ENCODE results near the gene INPP4A.
A peak's percentile ranks its signal among the peaks of the same experiment; 100 is the strongest.
"Not testable (repeated sequence)": the region's sequence is repeated elsewhere in the genome, so short reads cannot be mapped to it uniquely, and the experiment has no call there.

The INPP4A gene

GRCh38 chr2:98444436-98445176 lies at the start of gene INPP4A:
TSS of gene INPP4A (plus strand) at chr2:98444858. CDS start at chr2:98520049, 75,191 bp downstream.
- FAIRE-seq, result peak; percentile 88
- peak; percentile 95 for DNase-seq (ENCODE audit: insufficient read length, low spot score)

GRCh38 chr2:98395977-98396376 lies 48.7 kb upstream of the INPP4A start:
- DNase-seq (ENCODE audit: insufficient read length, low spot score) (no peak), FAIRE-seq (no peak)

DNA sequence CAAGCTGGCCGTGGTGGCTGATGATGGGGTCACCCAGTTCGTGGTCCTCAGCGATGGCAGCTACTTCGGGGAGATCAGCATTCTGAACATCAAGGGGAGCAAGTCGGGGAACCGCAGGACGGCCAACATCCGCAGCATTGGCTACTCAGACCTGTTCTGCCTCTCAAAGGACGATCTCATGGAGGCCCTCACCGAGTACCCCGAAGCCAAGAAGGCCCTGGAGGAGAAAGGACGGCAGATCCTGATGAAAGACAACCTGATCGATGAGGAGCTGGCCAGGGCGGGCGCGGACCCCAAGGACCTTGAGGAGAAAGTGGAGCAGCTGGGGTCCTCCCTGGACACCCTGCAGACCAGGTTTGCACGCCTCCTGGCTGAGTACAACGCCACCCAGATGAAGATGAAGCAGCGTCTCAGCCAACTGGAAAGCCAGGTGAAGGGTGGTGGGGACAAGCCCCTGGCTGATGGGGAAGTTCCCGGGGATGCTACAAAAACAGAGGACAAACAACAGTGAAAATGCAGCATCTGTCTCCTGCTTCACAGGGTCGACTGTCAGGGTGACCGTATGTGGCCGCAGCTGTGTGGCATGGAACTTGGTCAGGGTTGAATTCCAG lies 47.8 kb upstream of the INPP4A start:
- FAIRE-seq (no peak), DNase-seq (ENCODE audit: insufficient read length, low spot score) (no peak)

DNA sequence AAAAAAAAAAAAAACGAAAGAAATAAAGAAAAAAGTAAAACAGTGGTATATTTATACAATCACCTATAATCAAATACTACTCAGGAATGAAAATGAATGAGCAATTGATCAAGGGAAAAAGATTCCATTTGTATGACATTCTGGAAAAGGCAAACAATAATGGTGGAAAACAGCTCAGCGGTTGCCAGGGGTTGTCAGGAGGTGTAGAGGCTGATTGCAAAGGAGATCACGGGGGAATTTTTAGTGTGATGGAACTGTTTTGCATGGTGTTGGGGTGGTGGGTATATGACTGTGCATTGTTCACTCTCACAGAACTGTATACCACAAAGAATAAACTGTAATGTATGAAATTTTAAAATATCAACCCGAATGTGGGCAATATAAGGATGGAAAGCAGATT lies 45.5 kb upstream of the INPP4A start:
- DNase-seq (ENCODE audit: insufficient read length, low spot score) (no peak), FAIRE-seq (no peak)

DNA sequence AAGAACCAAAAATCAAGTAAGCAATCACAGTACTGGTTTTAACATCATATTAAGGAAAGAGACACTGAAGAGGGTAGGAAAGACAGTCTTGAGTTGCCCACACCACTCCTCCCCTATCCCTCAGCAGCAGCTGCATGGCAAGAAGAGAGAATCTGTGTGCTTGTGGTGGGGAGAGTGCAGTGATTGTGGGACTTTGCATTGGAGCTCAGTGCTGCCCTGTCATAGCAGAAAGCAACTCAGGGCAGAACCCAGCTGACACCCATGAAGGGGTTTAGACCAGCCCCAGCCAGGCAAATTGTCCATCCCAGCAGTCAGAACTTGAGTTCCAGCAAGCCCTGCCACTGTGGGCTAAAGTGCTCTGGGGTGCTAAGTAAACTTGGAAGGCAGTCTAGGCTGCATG lies 40.8 kb upstream of the INPP4A start:
- FAIRE-seq (no peak), DNase-seq (ENCODE audit: insufficient read length, low spot score) (no peak)

GRCh38 chr2:98404556-98405250 lies 40.0 kb upstream of the INPP4A start:
- no peak for DNase-seq (ENCODE audit: insufficient read length, low spot score)
- FAIRE-seq, result peak; percentile 38

DNA sequence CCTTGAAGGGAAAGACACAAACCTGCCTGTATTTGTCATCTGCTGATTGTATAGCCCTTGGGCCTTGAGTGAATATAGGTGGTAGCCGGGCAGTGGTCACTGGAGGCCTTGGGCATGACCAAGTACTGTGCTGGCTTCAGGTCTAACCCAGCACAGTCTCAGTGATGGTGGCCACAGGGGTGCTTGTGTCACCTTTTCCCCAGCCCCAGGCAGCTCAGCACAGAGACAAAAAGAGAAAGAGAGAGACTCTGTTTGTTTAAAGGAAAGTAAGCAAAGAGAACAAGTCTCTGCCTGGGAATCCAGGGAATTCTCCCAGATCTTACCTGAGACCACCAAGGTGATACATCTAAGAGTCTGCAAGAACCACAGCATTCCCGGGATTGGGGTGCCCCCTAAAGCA lies 39.4 kb upstream of the INPP4A start:
- DNase-seq (ENCODE audit: insufficient read length, low spot score) (no peak), FAIRE-seq (no peak)

- DNase-seq (ENCODE audit: insufficient read length, low spot score) (no peak), FAIRE-seq (no peak)
Observed at GRCh38 chr2:98408155-98408554, 36.5 kb upstream of the INPP4A start.

DNA sequence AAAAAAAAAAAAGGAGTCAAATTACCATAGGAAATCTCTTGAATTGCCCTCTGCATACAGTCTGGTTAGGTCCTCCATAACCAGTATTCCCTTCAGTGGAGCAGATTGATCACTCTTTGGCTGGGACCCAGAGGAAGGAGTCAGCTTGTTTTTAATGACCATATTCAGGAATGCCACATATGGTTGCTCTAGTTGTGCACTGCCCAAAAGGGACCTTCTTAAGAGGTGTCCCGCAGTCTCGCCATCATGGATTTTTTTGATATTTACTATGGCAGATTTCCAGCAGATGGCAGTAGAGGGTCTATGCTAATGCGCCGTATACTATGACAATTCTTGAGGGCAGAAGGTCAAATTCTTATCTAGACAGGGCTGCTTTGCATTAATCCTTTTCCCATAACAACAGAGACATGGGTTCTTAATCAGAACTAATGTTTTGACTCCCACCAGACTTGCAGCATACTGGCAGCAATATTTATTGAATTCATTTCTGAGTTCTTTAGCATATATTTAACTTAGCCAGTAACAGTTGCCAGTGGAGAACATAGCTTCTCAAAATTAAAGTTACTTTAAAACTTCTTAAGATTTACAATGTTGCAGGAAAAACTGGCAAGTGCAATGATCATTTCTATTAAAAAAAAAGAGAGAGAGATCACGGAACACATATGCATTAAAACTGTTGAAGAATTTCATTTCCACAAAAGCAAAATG lies 31.8 kb upstream of the INPP4A start:
- DNase-seq (ENCODE audit: insufficient read length, low spot score), result peak; percentile 72
- peak; percentile 81 for FAIRE-seq

DNA sequence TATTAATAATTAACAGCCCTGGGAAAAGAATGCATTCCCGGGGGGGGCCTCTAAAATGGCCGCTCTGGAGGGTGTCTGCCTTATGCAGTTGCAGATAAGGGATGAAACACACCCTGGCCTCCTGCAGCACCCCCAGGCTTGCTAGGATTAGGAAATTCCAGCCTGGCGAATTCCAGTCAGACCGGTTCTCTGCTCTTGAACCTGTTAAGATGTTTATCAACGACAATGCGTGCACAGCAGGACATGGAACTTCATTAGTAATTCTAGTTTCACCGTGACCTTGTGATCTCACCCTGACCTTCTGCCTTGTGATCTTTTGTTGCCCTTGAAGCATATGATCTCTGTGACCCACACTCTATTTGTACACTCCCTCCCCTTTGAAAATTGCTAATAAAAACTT lies 30.4 kb upstream of the INPP4A start:
- not testable (repeated sequence) for FAIRE-seq

GRCh38 chr2:98415719-98416248 lies 28.9 kb upstream of the INPP4A start:
- DNase-seq (ENCODE audit: insufficient read length, low spot score); FAIRE-seq: not testable (repeated sequence)

More for the DNA sequence above, 30.4 kb upstream of the INPP4A start:
- DNase-seq (ENCODE audit: insufficient read length, low spot score), result not testable (repeated sequence)

DNA sequence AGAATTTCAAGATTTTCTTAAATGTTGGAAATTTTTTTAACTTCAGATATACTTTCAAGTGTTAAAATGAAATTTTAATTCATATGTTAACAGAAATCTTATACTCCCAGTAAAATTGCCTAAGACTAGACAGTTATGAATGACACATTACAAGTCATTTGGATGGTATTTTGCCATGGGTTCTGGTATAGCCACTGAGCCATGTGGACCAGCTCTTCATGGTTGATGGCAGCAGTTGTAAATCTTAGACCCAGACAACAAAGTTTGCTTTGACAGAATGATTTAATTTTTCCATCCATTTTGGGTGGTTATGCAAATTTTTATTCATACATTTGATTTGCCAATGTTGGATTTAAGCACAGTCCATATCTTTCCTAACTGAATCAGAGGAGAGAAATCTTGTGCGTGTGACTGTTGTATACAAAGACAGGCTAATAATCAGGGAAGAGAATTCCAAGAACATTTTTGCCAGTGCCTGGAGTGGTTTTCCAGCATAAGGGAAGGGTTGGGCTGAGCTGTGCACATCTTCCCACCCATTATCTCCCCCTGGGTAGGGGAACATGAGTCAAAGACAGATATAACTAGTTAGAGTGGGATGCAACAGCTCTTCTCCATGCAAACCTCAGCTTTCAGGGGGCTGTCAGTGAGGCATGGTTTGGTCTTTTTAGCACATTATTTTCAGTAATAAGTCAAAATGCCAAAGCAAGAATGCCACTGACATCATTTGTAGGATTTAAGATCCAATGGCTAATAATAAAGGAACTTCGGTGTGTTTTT lies 28.1 kb upstream of the INPP4A start:
- FAIRE-seq, result no peak
- no peak for DNase-seq (ENCODE audit: insufficient read length, low spot score)

GRCh38 chr2:98419544-98419943 lies 25.1 kb upstream of the INPP4A start:
- FAIRE-seq, result no peak
- DNase-seq (ENCODE audit: insufficient read length, low spot score), result no peak

- FAIRE-seq, result no peak
- DNase-seq (ENCODE audit: insufficient read length, low spot score), result no peak
Observed at GRCh38 chr2:98419977-98420725, 24.5 kb upstream of the INPP4A start.

DNA sequence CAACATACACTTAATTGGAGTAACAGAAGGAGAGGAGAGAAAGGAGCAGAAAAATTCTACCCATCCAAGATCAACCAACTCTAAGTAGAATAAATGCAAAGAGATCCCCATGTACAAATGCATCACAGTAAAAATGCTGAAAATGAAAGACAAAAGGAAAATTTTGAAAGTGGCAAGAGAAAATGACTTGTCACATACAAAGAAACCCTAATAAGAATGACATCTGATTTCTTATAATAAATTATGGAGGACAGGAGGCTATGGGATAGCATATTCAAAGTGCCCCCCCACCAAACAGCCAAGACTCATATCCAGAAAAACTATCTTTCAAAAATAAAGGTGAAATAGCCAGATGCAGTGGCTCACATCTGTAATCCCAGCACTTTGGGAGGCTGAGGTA lies 22.2 kb upstream of the INPP4A start:
- DNase-seq (ENCODE audit: insufficient read length, low spot score) (no peak), FAIRE-seq (no peak)

DNA sequence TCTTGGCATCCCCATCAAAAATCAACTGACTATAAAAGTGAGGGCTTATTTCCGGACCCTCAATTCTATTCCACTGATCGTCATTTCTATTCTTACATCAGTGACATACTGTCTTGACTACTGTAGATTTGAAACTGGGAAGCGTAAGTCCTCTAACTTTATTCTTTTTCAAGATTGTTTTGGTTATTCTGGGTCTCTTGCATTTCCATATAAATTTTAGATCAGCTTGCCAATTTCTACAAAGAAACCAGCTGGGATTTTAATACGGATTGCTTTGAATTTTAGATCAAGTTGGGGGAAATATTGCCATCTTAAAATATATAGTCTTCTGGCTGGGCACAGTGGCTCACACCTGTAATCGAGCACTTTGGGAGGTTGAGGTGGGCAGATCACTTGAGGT lies 17.9 kb upstream of the INPP4A start:
- no peak for DNase-seq (ENCODE audit: insufficient read length, low spot score)

GRCh38 chr2:98432145-98432544 lies 12.5 kb upstream of the INPP4A start:
- FAIRE-seq, result no peak
- DNase-seq (ENCODE audit: insufficient read length, low spot score), result no peak

More for the DNA sequence above, 17.9 kb upstream of the INPP4A start:
- FAIRE-seq, result no peak

DNA sequence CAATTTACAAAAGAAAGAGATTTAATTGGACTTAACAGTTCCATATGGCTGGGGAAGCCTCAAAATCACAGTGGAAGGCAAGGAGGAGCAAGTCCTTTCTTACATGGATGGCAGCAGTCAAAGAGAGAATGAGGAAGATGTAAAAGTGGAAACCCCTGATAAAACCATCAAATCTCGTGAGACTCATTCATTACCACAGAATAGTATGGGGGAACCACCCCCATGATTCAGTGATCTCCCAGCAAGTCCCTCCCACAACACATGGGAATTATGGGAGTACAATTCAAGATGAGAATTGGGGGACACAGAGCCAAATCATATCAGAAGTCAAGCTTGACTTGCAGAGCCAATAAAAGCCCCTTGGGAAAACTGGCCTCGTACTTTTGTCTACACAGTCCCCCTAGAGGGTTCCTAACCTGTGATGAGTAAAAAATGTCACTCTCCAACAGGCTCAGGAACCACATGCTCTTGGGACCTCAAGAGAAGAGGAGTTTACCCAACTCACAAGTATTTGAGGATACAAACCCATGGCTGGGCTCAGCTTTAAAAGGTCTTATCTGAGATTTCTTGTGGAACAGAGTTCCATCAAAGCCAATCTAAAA lies 11.2 kb upstream of the INPP4A start:
- DNase-seq (ENCODE audit: insufficient read length, low spot score) (no peak), FAIRE-seq (no peak)

DNA sequence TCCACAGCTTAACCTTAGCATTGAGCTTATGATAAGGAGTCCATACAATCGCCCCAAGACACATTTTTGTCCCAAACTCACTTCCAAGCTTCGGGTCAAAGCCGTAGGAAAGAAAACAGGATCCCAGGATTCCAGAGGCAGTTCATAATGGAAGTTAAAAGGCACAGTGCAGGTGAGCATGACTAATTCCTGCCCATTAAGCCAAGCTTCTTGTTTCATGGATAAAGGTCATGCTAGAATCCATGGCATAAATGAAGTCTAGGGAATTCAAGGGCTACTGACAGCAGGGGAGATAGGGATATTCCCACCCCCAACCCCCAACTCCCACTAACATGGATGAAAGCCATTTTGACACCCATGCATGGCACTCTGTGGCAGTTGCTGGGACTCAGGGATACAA lies 10.2 kb upstream of the INPP4A start:
- DNase-seq (ENCODE audit: insufficient read length, low spot score), result no peak
- no peak for FAIRE-seq

All from HTR-8/SVneo (cell line).